Right hindlimb (tissue), 1 donor: ENCODE results near the gene XG.
A peak's percentile ranks its signal among the peaks of the same experiment; 100 is the strongest.
"Not testable (repeated sequence)": the region's sequence is repeated elsewhere in the genome, so short reads cannot be mapped to it uniquely, and the experiment has no call there.

Experiments
- DNase-seq: peaks from one replicate; pipeline ENCODE4 v3.0.0-alpha.2; 2018

The XG gene

GRCh38 chrX:2751874-2752300 is at the start of gene XG:
Gene XG, plus strand, starts transcription at chrX:2752040. Its CDS starts 235 bp downstream, at chrX:2752275.
- not testable (repeated sequence) for DNase-seq

- peak; percentile 51 for DNase-seq
These were observed 47.9 kb upstream of the XG start for GRCh38 chrX:2703991-2704369.

GRCh38 chrX:2705046-2705832 is 46.6 kb upstream of the XG start:
- DNase-seq = no peak

- DNase-seq = peak; percentile 76
These were observed 44.5 kb upstream of the XG start for GRCh38 chrX:2707334-2707760.

GRCh38 chrX:2708021-2708420 is 43.8 kb upstream of the XG start:
- no peak for DNase-seq

- no peak for DNase-seq
These were observed 43.1 kb upstream of the XG start for GRCh38 chrX:2708592-2709188.

- DNase-seq = no peak
These were observed 42.3 kb upstream of the XG start for GRCh38 chrX:2709556-2709955.

- DNase-seq = peak; percentile 43
These were observed 41.6 kb upstream of the XG start for GRCh38 chrX:2710041-2710840.

GRCh38 chrX:2711441-2711840 is 40.4 kb upstream of the XG start:
- no peak for DNase-seq

- no peak for DNase-seq
These were observed 39.4 kb upstream of the XG start for GRCh38 chrX:2712428-2712827.

- no peak for DNase-seq
These were observed 38.7 kb upstream of the XG start for GRCh38 chrX:2712890-2713840.

- DNase-seq = no peak
These were observed 37.3 kb upstream of the XG start for GRCh38 chrX:2714551-2714950.

- DNase-seq = no peak
These were observed 36.7 kb upstream of the XG start for GRCh38 chrX:2715066-2715600.

GRCh38 chrX:2717312-2717711 is 34.5 kb upstream of the XG start:
- no peak for DNase-seq

- DNase-seq = no peak
These were observed 33.0 kb upstream of the XG start for GRCh38 chrX:2718821-2719220.

- no peak for DNase-seq
These were observed 31.9 kb upstream of the XG start for GRCh38 chrX:2719774-2720447.

GRCh38 chrX:2723286-2723879 is 28.5 kb upstream of the XG start:
- DNase-seq = no peak

GRCh38 chrX:2727264-2727663 is 24.6 kb upstream of the XG start:
- DNase-seq = not testable (repeated sequence)

- no peak for DNase-seq
These were observed 19.8 kb upstream of the XG start for GRCh38 chrX:2732076-2732475.

- DNase-seq = no peak
These were observed 19.2 kb upstream of the XG start for GRCh38 chrX:2732649-2733048.

GRCh38 chrX:2733286-2733685 is 18.6 kb upstream of the XG start:
- no peak for DNase-seq
